Astrocyte (in vitro differentiated cells and primary cell): Measurements from ENCODE around the gene RIT1. TPM values are rescaled to one million over a fixed set of nuclear protein-coding genes. Genes with fewer than 3 reads are reported as not detected.

ENCODE experiments used
- DNase-seq: peaks from one replicate; pipeline ENCODE4 v3.0.0-alpha.2; 2010; ENCODE audit warnings: low read depth
- FAIRE-seq: peaks from 2 replicates; lab custom pipeline; 2011; peaks lifted over from hg19 to GRCh38; lab: Jason Lieb, UNC
- H2AFZ ChIP-seq: 2 replicates; pipeline ENCODE4 v1.6.0; 2012; ENCODE audit warnings: low read depth, low read length, inconsistent platforms
- H3K27ac ChIP-seq: 2 replicates; pipeline ENCODE4 v1.5.1; 2011; ENCODE audit warnings: low read depth, low read length, inconsistent platforms
- H3K27me3 ChIP-seq: 2 replicates; pipeline ENCODE4 v1.6.0; 2011; ENCODE audit warnings: low read length, inconsistent platforms; ENCODE audit not compliant: insufficient read depth
- H3K36me3 ChIP-seq: 2 replicates; pipeline ENCODE4 v1.5.1; 2011; ENCODE audit warnings: low read length, inconsistent platforms; ENCODE audit not compliant: insufficient read depth
- H3K4me1 ChIP-seq: 2 replicates; pipeline ENCODE4 v1.5.1; 2011; ENCODE audit warnings: low read length, inconsistent platforms; ENCODE audit not compliant: insufficient read depth
- H3K4me2 ChIP-seq: 2 replicates; pipeline ENCODE4 v1.6.0; 2012; ENCODE audit warnings: low read length, inconsistent platforms
- H3K4me3 ChIP-seq: 2 replicates; pipeline ENCODE4 v1.5.1; 2011; ENCODE audit warnings: low read depth, mild to moderate bottlenecking, low read length, inconsistent platforms; ENCODE audit not compliant: insufficient read depth
- H3K79me2 ChIP-seq: 2 replicates; pipeline ENCODE4 v1.6.0; 2012; ENCODE audit warnings: mild to moderate bottlenecking, low read length, inconsistent platforms; ENCODE audit not compliant: insufficient read depth
- H3K9ac ChIP-seq: 2 replicates; pipeline ENCODE4 v1.6.0; 2012; ENCODE audit warnings: mild to moderate bottlenecking, low read length, inconsistent platforms
- H3K9me3 ChIP-seq: 2 replicates; pipeline ENCODE4 v1.5.1; 2012; ENCODE audit warnings: low read depth, mild to moderate bottlenecking, low read length, inconsistent platforms; ENCODE audit not compliant: insufficient read depth
- H4K20me1 ChIP-seq: 2 replicates; pipeline ENCODE4 v1.6.0; 2012; ENCODE audit warnings: low read length, inconsistent platforms; ENCODE audit not compliant: insufficient read depth
- H3K27ac Mint-ChIP-seq: one replicate; pipeline ENCODE4 v1.8.0; 2021; ENCODE audit warnings: mild to moderate bottlenecking, mixed read lengths; ENCODE audit not compliant: unreplicated experiment
- H3K27me3 Mint-ChIP-seq: one replicate; pipeline ENCODE4 v1.8.0; 2021; ENCODE audit warnings: low read depth, mixed read lengths; ENCODE audit not compliant: unreplicated experiment
- H3K36me3 Mint-ChIP-seq: one replicate; pipeline ENCODE4 v1.8.0; 2021; ENCODE audit warnings: low read depth, mixed read lengths; ENCODE audit not compliant: unreplicated experiment
- H3K4me1 Mint-ChIP-seq: one replicate; pipeline ENCODE4 v1.8.0; 2021; ENCODE audit warnings: low read depth, mixed read lengths; ENCODE audit not compliant: unreplicated experiment
- H3K4me3 Mint-ChIP-seq: one replicate; pipeline ENCODE4 v1.8.0; 2021; ENCODE audit warnings: mild to moderate bottlenecking, moderate library complexity, mixed read lengths; ENCODE audit not compliant: unreplicated experiment
- H3K9me3 Mint-ChIP-seq: one replicate; pipeline ENCODE4 v1.8.0; 2021; ENCODE audit warnings: mild to moderate bottlenecking, mixed read lengths; ENCODE audit not compliant: unreplicated experiment
- CTCF ChIP-seq: IDR thresholded peaks from 2 replicates; pipeline ENCODE4 v1.5.1; 2011; ENCODE audit warnings: low read depth, mild to moderate bottlenecking, inconsistent platforms, low read length, moderate library complexity; ENCODE audit not compliant: insufficient read depth
- EZH2 ChIP-seq: IDR thresholded peaks from 2 replicates; pipeline ENCODE4 v1.6.1; 2012; ENCODE audit warnings: mild to moderate bottlenecking, low read length, inconsistent platforms; ENCODE audit not compliant: insufficient read depth
- total RNA-seq: library from RNA; stranded (reverse); gene quantifications from 2 replicates; pipeline ENCODE4 v1.2.1, GENCODE V29; 2021

The RIT1 gene
- total RNA-seq, 1 donor from 2014 or later = 59.4 TPM

- no peaks in the 10 kb centered on the region for H3K9me3 Mint-ChIP-seq
Measured at GRCh38 chr1:155860970-155861510, 50.1 kb downstream of the RIT1 start.

GRCh38 chr1:155859881-155860871 is 51.0 kb downstream of the RIT1 start:
- Mint-ChIP-seq H3K4me3 (peak overlapping the region; percentile 86), H3K4me1 (peaks cover 12% of the 10 kb centered on the region)

More at GRCh38 chr1:155860970-155861510, 50.1 kb downstream of the RIT1 start:
- no peak for FAIRE-seq
- H3K36me3 ChIP-seq = no peaks in the 10 kb centered on the region
- H3K9me3 ChIP-seq = no peaks in the 10 kb centered on the region
- peak overlapping the region; percentile 53 for H3K4me3 ChIP-seq
- Mint-ChIP-seq H3K4me1 (peaks cover 10% of the 10 kb centered on the region), H3K36me3 (no peaks in the 10 kb centered on the region), H3K27ac (peak overlapping the region; percentile 84), H3K4me3 (peak overlapping the region; percentile 86), H3K27me3 (no peaks in the 10 kb centered on the region)
- H2AFZ ChIP-seq = peak overlapping the region; percentile 84
- DNase-seq = no peak
- H4K20me1 ChIP-seq = no peaks in the 10 kb centered on the region
- peak overlapping the region; percentile 96 for H3K27ac ChIP-seq
- H3K9ac ChIP-seq = peak overlapping the region; percentile 90
- peak overlapping the region; percentile 85 for H3K4me2 ChIP-seq
- no peak for TF ChIP-seq EZH2
- TF ChIP-seq CTCF = no peak
- H3K79me2 ChIP-seq = peaks cover 17% of the 10 kb centered on the region
- peaks cover 14% of the 10 kb centered on the region for H3K4me1 ChIP-seq
- no peaks in the 10 kb centered on the region for H3K27me3 ChIP-seq

More at GRCh38 chr1:155859881-155860871, 51.0 kb downstream of the RIT1 start:
- no peak for TF ChIP-seq EZH2
- no peak for TF ChIP-seq CTCF
- Mint-ChIP-seq H3K27me3 (no peaks in the 10 kb centered on the region), H3K36me3 (no peaks in the 10 kb centered on the region), H3K9me3 (no peaks in the 10 kb centered on the region), H3K27ac (peak overlapping the region; percentile 84)
- FAIRE-seq = no peak
- H3K4me1 ChIP-seq = peaks cover 14% of the 10 kb centered on the region
- peak overlapping the region; percentile 96 for H3K27ac ChIP-seq
- H3K9me3 ChIP-seq = no peaks in the 10 kb centered on the region
- peak; percentile 77 for DNase-seq
- no peaks in the 10 kb centered on the region for H4K20me1 ChIP-seq
- peak overlapping the region; percentile 90 for H3K9ac ChIP-seq
- H3K4me2 ChIP-seq = peak overlapping the region; percentile 85
- peaks cover 26% of the 10 kb centered on the region for H3K79me2 ChIP-seq
- H3K4me3 ChIP-seq = peak overlapping the region; percentile 53
- H3K27me3 ChIP-seq = no peaks in the 10 kb centered on the region
- no peaks in the 10 kb centered on the region for H3K36me3 ChIP-seq
- peak overlapping the region; percentile 84 for H2AFZ ChIP-seq
